GM23338 (cell line): ENCODE results near the gene OBSCN. TPM values are rescaled to one million over a fixed set of nuclear protein-coding genes. Genes with fewer than 3 reads are reported as not detected.

Source experiments
- ATAC-seq: fragments of 200-7000 bp; cut with Tn5 transposase; 3 replicates; pipeline ENCODE4 v1.9.1; 2020
- DNase-seq: peaks from one replicate; pipeline ENCODE4 v3.0.0-alpha.2; 2015; ENCODE audit warnings: low spot score
- H2AFZ ChIP-seq: fragments of 200-600 bp; sonication (generic); 2 replicates; pipeline ENCODE4 v1.8.0; 2016; ENCODE audit warnings: antibody characterized with exemption, mild to moderate bottlenecking, moderate library complexity
- H3F3A ChIP-seq: fragments of 200-600 bp; sonication (generic); replicated peaks from 2 replicates; pipeline ENCODE4 v1.8.0; 2017; ENCODE audit warnings: antibody characterized with exemption, mixed run types, low read depth
- H3K27ac ChIP-seq: fragments of 200-600 bp; sonication (generic); 2 replicates; pipeline ENCODE4 v1.6.1; 2016; ENCODE audit warnings: low read depth
- H3K27me3 ChIP-seq: fragments of 200-600 bp; sonication (generic); 2 replicates; pipeline ENCODE4 v1.8.0; 2016; ENCODE audit warnings: mild to moderate bottlenecking, mixed run types, moderate library complexity; ENCODE audit not compliant: insufficient read depth
- H3K36me3 ChIP-seq: fragments of 200-600 bp; sonication (generic); 2 replicates; pipeline ENCODE4 v1.8.0; 2016; ENCODE audit warnings: mild to moderate bottlenecking; ENCODE audit not compliant: insufficient read depth
- H3K4me1 ChIP-seq: fragments of 200-600 bp; sonication (generic); 2 replicates; pipeline ENCODE4 v1.8.0; 2016; ENCODE audit warnings: mild to moderate bottlenecking, moderate library complexity; ENCODE audit not compliant: insufficient read depth
- H3K4me2 ChIP-seq: fragments of 200-600 bp; sonication (generic); 2 replicates; pipeline ENCODE4 v1.7.1; 2017; ENCODE audit warnings: mixed run types
- H3K4me3 ChIP-seq: fragments of 200-600 bp; sonication (generic); 2 replicates; pipeline ENCODE4 v1.6.1; 2016; ENCODE audit warnings: mixed run types
- H3K79me2 ChIP-seq: fragments of 200-600 bp; sonication (generic); replicated peaks from 2 replicates; pipeline ENCODE4 v1.8.0; 2017; ENCODE audit warnings: mild to moderate bottlenecking; ENCODE audit not compliant: insufficient read depth
- H3K9me2 ChIP-seq: fragments of 200-600 bp; sonication (generic); 2 replicates; pipeline ENCODE4 v1.8.0; 2017; ENCODE audit not compliant: insufficient read depth
- H4K20me1 ChIP-seq: fragments of 200-600 bp; sonication (generic); replicated peaks from 2 replicates; pipeline ENCODE4 v1.8.0; 2017; ENCODE audit warnings: mild to moderate bottlenecking; ENCODE audit not compliant: insufficient read depth
- H3K27ac Mint-ChIP-seq: 2 replicates; pipeline ENCODE4 v1.8.0; 2020; ENCODE audit warnings: inconsistent platforms, mild to moderate bottlenecking, moderate library complexity, mixed read lengths
- H3K27me3 Mint-ChIP-seq: 3 replicates; pipeline ENCODE4 v1.8.0; 2022; ENCODE audit warnings: low read depth, mild to moderate bottlenecking, moderate library complexity, mixed read lengths, inconsistent platforms; ENCODE audit not compliant: insufficient read depth, poor library complexity
- H3K36me3 Mint-ChIP-seq: 3 replicates; pipeline ENCODE4 v1.8.0; 2021; ENCODE audit warnings: low read depth, mild to moderate bottlenecking, inconsistent platforms, moderate library complexity, mixed read lengths
- H3K4me1 Mint-ChIP-seq: 3 replicates; pipeline ENCODE4 v1.8.0; 2020; ENCODE audit warnings: mild to moderate bottlenecking, inconsistent platforms, mixed read lengths
- H3K4me3 Mint-ChIP-seq: 3 replicates; pipeline ENCODE4 v1.8.0; 2021; ENCODE audit warnings: moderate library complexity, mild to moderate bottlenecking, inconsistent platforms, mixed read lengths
- H3K9me3 Mint-ChIP-seq: 3 replicates; pipeline ENCODE4 v1.8.0; 2020; ENCODE audit warnings: moderate library complexity, mild to moderate bottlenecking, inconsistent platforms, mixed read lengths
- CREB1 ChIP-seq: fragments of 250-450 bp; sonication (Bioruptor Pico); IDR thresholded peaks from 2 replicates; pipeline ENCODE4 v1.5.0; 2020; ENCODE audit warnings: low read depth, mild to moderate bottlenecking, moderate library complexity
- CTCF ChIP-seq, 2 experiments: fragments of 200-600 bp in 1 of 2; sonication (generic) in 1 of 2; conservative IDR thresholded peaks; 2 replicates each; pipeline versions ENCODE4 v1.5.1 to v1.6.1; 2016 to 2017; ENCODE audit warnings: antibody characterized with exemption in 2 of 2, low read depth in 2 of 2, mild to moderate bottlenecking in 2 of 2, moderate library complexity in 1 of 2
- EZH2 ChIP-seq: fragments of 200-600 bp; sonication (generic); IDR thresholded peaks from one replicate; pipeline ENCODE4 v1.8.0; 2017; ENCODE audit warnings: antibody characterized with exemption, mild to moderate bottlenecking, low read depth; ENCODE audit not compliant: unreplicated experiment
- EZH2phosphoT487 ChIP-seq: fragments of 200-600 bp; sonication (generic); IDR thresholded peaks from one replicate; pipeline ENCODE4 v1.8.1; 2018; ENCODE audit warnings: antibody characterized with exemption; ENCODE audit not compliant: unreplicated experiment
- JUNB ChIP-seq: IDR thresholded peaks from one replicate; pipeline ENCODE4 v1.6.1; 2016; ENCODE audit warnings: antibody characterized with exemption; ENCODE audit not compliant: unreplicated experiment
- NANOG ChIP-seq: IDR thresholded peaks from 2 replicates; pipeline ENCODE4 v1.6.1; 2016; ENCODE audit warnings: antibody characterized with exemption, borderline replicate concordance
- POLR2AphosphoS5 ChIP-seq: IDR thresholded peaks from 2 replicates; pipeline ENCODE4 v1.6.1; 2016; ENCODE audit warnings: antibody characterized with exemption, low read depth
- STAT1 ChIP-seq: IDR thresholded peaks from one replicate; pipeline ENCODE4 v1.6.1; 2016; ENCODE audit warnings: antibody characterized with exemption; ENCODE audit not compliant: unreplicated experiment
- ZNF114 ChIP-seq: fragments of 250-450 bp; sonication (Bioruptor Pico); IDR thresholded peaks from 2 replicates; pipeline ENCODE4 v1.5.0; 2020; ENCODE audit warnings: mild to moderate bottlenecking, moderate library complexity
- ZNF331 ChIP-seq: fragments of 250-450 bp; sonication (Bioruptor Pico); IDR thresholded peaks from 2 replicates; pipeline ENCODE4 v1.5.0; 2020; ENCODE audit warnings: low read depth, mild to moderate bottlenecking, moderate library complexity
- ZNF462 ChIP-seq: fragments of 250-450 bp; sonication (Bioruptor Pico); IDR thresholded peaks from 2 replicates; pipeline ENCODE4 v1.5.0; 2020; ENCODE audit warnings: mild to moderate bottlenecking, moderate library complexity
- polyA plus RNA-seq: library from polyadenylated mRNA; unstranded; fragments of >200 nt; fragmentation: Nextera tagmentation; extraction: Ambion mirVana; gene quantifications from 2 replicates; pipeline ENCODE4 v1.2.1, GENCODE V29; 2016
- total RNA-seq: library from RNA; depleted of rRNA; stranded (reverse); fragments of >200 nt; shearing (Covaris generic); gene quantifications from 2 replicates; pipeline ENCODE4 v1.2.3, GENCODE V29; 2014
- TF ChIP-seq, protein P1 (sequence below): IDR thresholded peaks from one replicate; pipeline ENCODE4 v1.6.1; 2018; ENCODE audit warnings: antibody characterized with exemption; ENCODE audit not compliant: unreplicated experiment
- TF ChIP-seq, protein P2 (sequence below): IDR thresholded peaks from 2 replicates; pipeline ENCODE4 v1.6.1; 2016; ENCODE audit warnings: antibody characterized with exemption

OBSCN gene
- total and polyA plus RNA-seq, 2 experiments from 2014 or later, result 8.4 to 38.5 TPM

DNA sequence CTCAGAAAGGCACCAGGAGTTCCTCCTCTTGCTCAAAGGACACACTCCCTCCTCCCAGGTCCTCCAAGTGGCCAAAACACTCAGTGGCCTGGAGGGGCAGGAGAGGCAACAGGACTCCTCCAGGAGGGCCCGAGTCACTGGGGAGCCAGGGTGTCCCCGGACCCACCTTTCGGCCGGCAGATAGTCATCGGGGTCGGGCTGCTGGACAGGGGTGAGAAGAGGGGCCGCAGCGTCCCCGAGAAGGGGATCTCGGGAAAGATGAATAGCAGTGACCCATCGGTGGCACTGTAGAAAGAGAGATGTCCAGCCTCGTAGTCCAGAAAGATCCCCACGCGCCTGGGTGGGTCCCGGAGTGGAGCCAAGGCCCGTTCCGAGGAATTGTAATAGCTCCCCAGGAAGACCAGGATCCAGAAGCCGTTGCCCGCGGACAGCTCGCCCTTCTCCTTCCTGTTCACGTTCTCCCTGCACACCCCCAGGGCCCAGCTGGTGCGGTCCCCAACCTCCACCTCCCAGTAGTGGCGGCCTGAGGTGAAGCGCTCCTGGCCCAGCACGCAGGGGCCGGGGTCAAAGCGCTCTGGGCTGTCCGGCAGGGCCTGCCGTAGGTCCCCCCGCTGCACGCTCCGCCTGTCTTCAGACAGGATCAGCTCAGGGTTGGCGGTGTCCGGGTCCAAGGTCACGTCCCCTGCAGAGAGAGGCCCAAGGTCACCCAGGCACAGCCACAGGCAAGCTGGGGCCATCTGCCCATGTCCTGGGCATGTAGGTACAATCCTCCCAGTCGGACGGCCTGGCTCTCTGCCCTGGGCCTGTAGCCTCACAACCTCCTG, 186.9 kb downstream of the OBSCN start:
- H3K4me3 Mint-ChIP-seq, result no peak overlapping the region
- H3K9me2 ChIP-seq, result no peaks in the 10 kb centered on the region
- H3K36me3 Mint-ChIP-seq, result peaks cover 37% of the 10 kb centered on the region

More for the DNA sequence above, 186.9 kb downstream of the OBSCN start:
- no peaks in the 10 kb centered on the region for H3F3A ChIP-seq
- Mint-ChIP-seq H3K27me3 (peaks cover 7% of the 10 kb centered on the region), H3K27ac (no peak overlapping the region), H3K9me3 (no peaks in the 10 kb centered on the region), H3K4me1 (no peaks in the 10 kb centered on the region)
- no peak for TF ChIP-seq CTCF (conservative IDR thresholded peaks at IDR 0.05; ENCODE audit: low read depth in 2 of 2)
- no peak for TF ChIP-seq JUNB
- TF ChIP-seq EZH2phosphoT487, result no peak
- no peak for TF ChIP-seq ZNF114 (CRISPR knock-in tag)
- TF ChIP-seq POLR2AphosphoS5, result no peak
- TF ChIP-seq ZNF462 (CRISPR knock-in tag), result no peak
- TF ChIP-seq, protein P1, sequence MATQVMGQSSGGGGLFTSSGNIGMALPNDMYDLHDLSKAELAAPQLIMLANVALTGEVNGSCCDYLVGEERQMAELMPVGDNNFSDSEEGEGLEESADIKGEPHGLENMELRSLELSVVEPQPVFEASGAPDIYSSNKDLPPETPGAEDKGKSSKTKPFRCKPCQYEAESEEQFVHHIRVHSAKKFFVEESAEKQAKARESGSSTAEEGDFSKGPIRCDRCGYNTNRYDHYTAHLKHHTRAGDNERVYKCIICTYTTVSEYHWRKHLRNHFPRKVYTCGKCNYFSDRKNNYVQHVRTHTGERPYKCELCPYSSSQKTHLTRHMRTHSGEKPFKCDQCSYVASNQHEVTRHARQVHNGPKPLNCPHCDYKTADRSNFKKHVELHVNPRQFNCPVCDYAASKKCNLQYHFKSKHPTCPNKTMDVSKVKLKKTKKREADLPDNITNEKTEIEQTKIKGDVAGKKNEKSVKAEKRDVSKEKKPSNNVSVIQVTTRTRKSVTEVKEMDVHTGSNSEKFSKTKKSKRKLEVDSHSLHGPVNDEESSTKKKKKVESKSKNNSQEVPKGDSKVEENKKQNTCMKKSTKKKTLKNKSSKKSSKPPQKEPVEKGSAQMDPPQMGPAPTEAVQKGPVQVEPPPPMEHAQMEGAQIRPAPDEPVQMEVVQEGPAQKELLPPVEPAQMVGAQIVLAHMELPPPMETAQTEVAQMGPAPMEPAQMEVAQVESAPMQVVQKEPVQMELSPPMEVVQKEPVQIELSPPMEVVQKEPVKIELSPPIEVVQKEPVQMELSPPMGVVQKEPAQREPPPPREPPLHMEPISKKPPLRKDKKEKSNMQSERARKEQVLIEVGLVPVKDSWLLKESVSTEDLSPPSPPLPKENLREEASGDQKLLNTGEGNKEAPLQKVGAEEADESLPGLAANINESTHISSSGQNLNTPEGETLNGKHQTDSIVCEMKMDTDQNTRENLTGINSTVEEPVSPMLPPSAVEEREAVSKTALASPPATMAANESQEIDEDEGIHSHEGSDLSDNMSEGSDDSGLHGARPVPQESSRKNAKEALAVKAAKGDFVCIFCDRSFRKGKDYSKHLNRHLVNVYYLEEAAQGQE, result no peak
- no peak for TF ChIP-seq CREB1 (CRISPR knock-in tag)
- no peak for TF ChIP-seq STAT1
- TF ChIP-seq, protein P2, sequence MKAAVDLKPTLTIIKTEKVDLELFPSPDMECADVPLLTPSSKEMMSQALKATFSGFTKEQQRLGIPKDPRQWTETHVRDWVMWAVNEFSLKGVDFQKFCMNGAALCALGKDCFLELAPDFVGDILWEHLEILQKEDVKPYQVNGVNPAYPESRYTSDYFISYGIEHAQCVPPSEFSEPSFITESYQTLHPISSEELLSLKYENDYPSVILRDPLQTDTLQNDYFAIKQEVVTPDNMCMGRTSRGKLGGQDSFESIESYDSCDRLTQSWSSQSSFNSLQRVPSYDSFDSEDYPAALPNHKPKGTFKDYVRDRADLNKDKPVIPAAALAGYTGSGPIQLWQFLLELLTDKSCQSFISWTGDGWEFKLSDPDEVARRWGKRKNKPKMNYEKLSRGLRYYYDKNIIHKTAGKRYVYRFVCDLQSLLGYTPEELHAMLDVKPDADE, result no peak
- TF ChIP-seq NANOG, result no peak
- no peak for TF ChIP-seq EZH2
- TF ChIP-seq ZNF331 (CRISPR knock-in tag), result no peak
- no peaks in the 10 kb centered on the region for H3K27me3 ChIP-seq
- no peak overlapping the region for H3K4me2 ChIP-seq
- DNase-seq (no peak), ATAC-seq (no peak)
- no peaks in the 10 kb centered on the region for H3K4me1 ChIP-seq
- H4K20me1 ChIP-seq, result peaks cover 5% of the 10 kb centered on the region
- no peak overlapping the region for H2AFZ ChIP-seq
- H3K79me2 ChIP-seq, result no peaks in the 10 kb centered on the region
- no peak overlapping the region for H3K4me3 ChIP-seq
- H3K36me3 ChIP-seq, result no peaks in the 10 kb centered on the region; the same call in 1 of the 2 replicates
- no peak overlapping the region for H3K27ac ChIP-seq
